ENCODE measurements around the gene CAPZA1. TPM values are rescaled to one million over a fixed set of nuclear protein-coding genes. Genes with fewer than 3 reads are reported as not detected.

CAPZA1 gene
- total RNA-seq, result 100 to 1,000 TPM; 119 to 210 (median 162) TPM

GRCh38 chr1:112619518-112620376, at the start of gene CAPZA1:
Gene CAPZA1, plus strand, starts transcription at chr1:112619832. Its CDS starts 13 bp downstream, at chr1:112619845.
- Histone ChIP-seq H3K27ac (peak within 1 kb of the TSS; percentile 95 to 98), H3K4me1 (replicated peaks in 1 of 2) (peaks cover 18 to 24% of the 10 kb centered on the region in 2 donors), H3K4me3 (peak within 1 kb of the TSS; percentile 84 to 97 (median 94))
- peak; percentile 84 to 96 (median 95) for ATAC-seq (replicated peaks in 6 of 8)
- 0 to 2% (median 0%) methylated on average over 2 to 44 of the region's 50 CpGs; no CpG with 5 or more reads in 2 of the 10 experiments for WGBS, 10 experiments
- in situ Hi-C loops (cut with MboI; ENCODE audit: low pct_unique_long_range_greater_than_20kb in 2 of 9, low sequenced_read_pairs in 9 of 9, unreplicated experiment in 9 of 9), result loop anchor here in 2 of 9 experiments (10.0 to 25.0 kb wide), 3 partner anchors 107 to 232 kb away; partner anchors contain the start of genes CTTNBP2NL (in 2 of the 2) and WNT2B (in 1 of the 2)

DNA sequence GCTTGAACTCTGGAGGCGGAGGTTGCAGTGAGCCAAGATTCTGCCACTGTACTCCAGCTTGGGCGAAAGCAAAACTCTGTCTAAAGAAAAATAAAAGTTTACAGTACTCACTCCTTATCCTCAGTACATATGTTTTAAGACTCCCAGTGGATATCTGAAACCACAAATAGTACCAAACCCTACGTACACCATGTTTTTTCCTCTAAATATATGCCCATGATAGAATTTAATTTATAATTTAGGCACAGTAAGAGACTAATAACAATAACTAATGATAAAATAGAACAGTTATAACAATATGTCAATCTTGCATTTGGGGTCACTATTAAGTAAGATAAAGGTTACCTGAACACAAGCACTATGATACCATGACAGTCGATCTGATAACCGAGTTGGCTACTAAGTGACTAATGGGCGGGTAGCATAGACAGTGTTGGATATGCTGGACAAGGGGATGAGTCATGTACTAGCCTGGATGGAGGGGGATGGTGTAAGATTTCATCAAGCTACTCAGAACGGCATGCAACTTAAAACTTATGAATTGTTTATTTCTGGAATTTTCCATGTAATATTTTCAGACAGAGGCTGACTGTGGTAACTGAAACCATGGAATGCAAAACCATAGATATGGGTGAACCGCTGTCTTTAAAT, 44.4 kb upstream of the CAPZA1 start:
- WGBS, 10 experiments, result 31 to 98% (median 92%) methylated on average over 3 to 8 of the region's 8 CpGs
- Histone ChIP-seq H3K27ac (no peak overlapping the region), H3K4me1 (replicated peaks in 1 of 2) (no peaks in the 10 kb centered on the region), H3K4me3 (no peak overlapping the region)
- in situ Hi-C loops (cut with MboI; ENCODE audit: low pct_unique_long_range_greater_than_20kb in 2 of 9, low sequenced_read_pairs in 9 of 9, unreplicated experiment in 9 of 9), result no loop called here
- peak in 6 of 8 experiments; percentile 23 to 100 (median 80) for ATAC-seq (replicated peaks in 6 of 8)

GRCh38 chr1:112576240-112576639, 43.4 kb upstream of the CAPZA1 start:
- 92 to 100% (median 95%) methylated on average over 2 to 3 of the region's 3 CpGs; no CpG with 5 or more reads in 3 of the 10 experiments for WGBS, 10 experiments
- H3K4me1 ChIP-seq (replicated peaks in 1 of 2), result no peaks in the 10 kb centered on the region
- no peak overlapping the region for H3K4me3 ChIP-seq
- no peak for ATAC-seq (replicated peaks in 6 of 8)
- in situ Hi-C loops (cut with MboI; ENCODE audit: low pct_unique_long_range_greater_than_20kb in 2 of 9, low sequenced_read_pairs in 9 of 9, unreplicated experiment in 9 of 9), result no loop called here
- H3K27ac ChIP-seq, result no peak overlapping the region

GRCh38 chr1:112579801-112580510, 39.7 kb upstream of the CAPZA1 start:
- Histone ChIP-seq H3K4me3 (no peak overlapping the region), H3K4me1 (replicated peaks in 1 of 2) (no peaks in the 10 kb centered on the region), H3K27ac (no peak overlapping the region)
- no peak for ATAC-seq (replicated peaks in 6 of 8)
- 20 to 100% (median 91%) methylated on average over 1 to 5 of the region's 5 CpGs; no CpG with 5 or more reads in 1 of the 10 experiments for WGBS, 10 experiments
- in situ Hi-C loops (cut with MboI; ENCODE audit: low pct_unique_long_range_greater_than_20kb in 2 of 9, low sequenced_read_pairs in 9 of 9, unreplicated experiment in 9 of 9), result no loop called here

- in situ Hi-C loops (cut with MboI; ENCODE audit: low pct_unique_long_range_greater_than_20kb in 2 of 9, low sequenced_read_pairs in 9 of 9, unreplicated experiment in 9 of 9), result no loop called here
- H3K4me3 ChIP-seq, result no peak overlapping the region
- H3K4me1 ChIP-seq (replicated peaks in 1 of 2), result no peaks in the 10 kb centered on the region
- no peak overlapping the region for H3K27ac ChIP-seq
- no peak for ATAC-seq (replicated peaks in 6 of 8)
These were observed 37.9 kb upstream of the CAPZA1 start for GRCh38 chr1:112581586-112582192.

DNA sequence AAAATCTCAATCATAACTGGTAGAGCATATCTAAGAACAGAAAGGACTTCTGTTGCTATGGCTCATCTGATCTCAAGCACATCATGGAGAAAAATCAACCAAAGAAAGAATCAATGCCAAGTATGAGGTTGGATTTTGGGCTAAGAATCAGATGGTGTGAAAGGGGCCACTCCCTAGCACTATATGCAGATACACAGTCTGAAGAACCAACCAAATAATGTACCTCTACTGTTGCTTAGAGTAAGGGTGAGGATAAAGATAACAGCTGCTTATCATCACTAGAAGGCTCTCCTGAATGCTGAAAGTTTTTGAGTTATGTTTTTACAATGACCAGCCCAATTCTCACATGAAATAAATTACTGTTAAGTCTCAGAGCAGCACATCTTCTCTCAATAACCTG, 36.3 kb upstream of the CAPZA1 start:
- H3K27ac ChIP-seq, result no peak overlapping the region
- peak in 2 of 8 experiments; percentile 78 to 83 for ATAC-seq (replicated peaks in 6 of 8)
- in situ Hi-C loops (cut with MboI; ENCODE audit: low pct_unique_long_range_greater_than_20kb in 2 of 9, low sequenced_read_pairs in 9 of 9, unreplicated experiment in 9 of 9), result no loop called here
- no peaks in the 10 kb centered on the region for H3K4me1 ChIP-seq (replicated peaks in 1 of 2)
- H3K4me3 ChIP-seq, result no peak overlapping the region

DNA sequence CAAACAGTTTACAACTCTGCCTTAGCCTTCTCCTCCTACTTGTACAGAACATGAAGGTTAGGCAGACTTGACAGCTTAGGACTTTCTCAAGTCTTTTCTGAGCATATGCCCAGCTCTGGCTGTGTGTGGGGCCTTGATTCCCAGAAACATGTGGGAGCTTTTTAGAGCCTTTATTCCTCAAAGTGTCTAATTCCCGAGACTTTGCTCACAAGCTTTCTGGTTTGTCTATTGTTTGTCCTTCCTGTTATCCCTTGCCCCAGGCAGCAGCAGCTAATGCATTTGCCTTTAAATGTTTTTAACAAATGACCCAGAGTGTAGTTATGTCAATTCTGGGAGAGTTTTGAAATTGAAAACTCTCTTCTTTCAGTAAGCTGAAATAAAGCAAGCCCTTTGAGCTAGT, 29.9 kb upstream of the CAPZA1 start:
- H3K4me3 ChIP-seq, result no peak overlapping the region
- ATAC-seq (replicated peaks in 6 of 8), result no peak
- in situ Hi-C loops (cut with MboI; ENCODE audit: low pct_unique_long_range_greater_than_20kb in 2 of 9, low sequenced_read_pairs in 9 of 9, unreplicated experiment in 9 of 9), result no loop called here
- no peaks in the 10 kb centered on the region for H3K4me1 ChIP-seq (replicated peaks in 1 of 2)
- no peak overlapping the region for H3K27ac ChIP-seq
- 80 to 100% (median 91%) methylated on average over 1 of the region's 1 CpG; no CpG with 5 or more reads in 3 of the 10 experiments for WGBS, 10 experiments

- H3K27ac ChIP-seq, result no peak overlapping the region
- no peak overlapping the region for H3K4me3 ChIP-seq
- in situ Hi-C loops (cut with MboI; ENCODE audit: low pct_unique_long_range_greater_than_20kb in 2 of 9, low sequenced_read_pairs in 9 of 9, unreplicated experiment in 9 of 9), result no loop called here
- WGBS, 10 experiments, result 23 to 100% (median 78%) methylated on average over 1 to 3 of the region's 3 CpGs
- peak in 3 of 8 experiments; percentile 20 to 73 (median 53) for ATAC-seq (replicated peaks in 6 of 8)
- no peaks in the 10 kb centered on the region for H3K4me1 ChIP-seq (replicated peaks in 1 of 2)
These were observed 25.3 kb upstream of the CAPZA1 start for GRCh38 chr1:112594208-112594876.

DNA sequence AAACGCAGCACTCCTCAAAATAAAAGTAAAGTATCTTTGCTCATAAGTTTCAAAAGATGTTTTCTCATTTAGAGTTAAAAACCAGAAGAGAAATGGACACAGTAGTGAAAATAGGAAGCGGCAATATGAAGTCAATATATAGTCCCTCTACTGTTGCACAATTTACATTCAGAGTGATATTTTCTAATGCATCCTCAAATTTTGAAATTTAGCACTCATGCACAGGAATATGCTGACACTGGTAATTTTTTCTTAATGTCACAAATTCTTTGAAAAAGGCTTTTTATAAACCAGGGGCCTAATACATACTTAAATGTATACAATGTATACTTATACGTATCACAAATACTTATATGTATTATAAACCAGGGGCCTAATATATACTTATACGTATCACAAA, 20.2 kb upstream of the CAPZA1 start:
- Histone ChIP-seq H3K4me3 (no peak overlapping the region), H3K4me1 (replicated peaks in 1 of 2) (no peaks in the 10 kb centered on the region), H3K27ac (no peak overlapping the region)
- in situ Hi-C loops (cut with MboI; ENCODE audit: low pct_unique_long_range_greater_than_20kb in 2 of 9, low sequenced_read_pairs in 9 of 9, unreplicated experiment in 9 of 9), result no loop called here
- WGBS, 10 experiments, result 83 to 100% (median 98%) methylated on average over 1 to 4 of the region's 4 CpGs
- ATAC-seq (replicated peaks in 6 of 8), result no peak

- H3K4me3 ChIP-seq, result no peak overlapping the region
- in situ Hi-C loops (cut with MboI; ENCODE audit: low pct_unique_long_range_greater_than_20kb in 2 of 9, low sequenced_read_pairs in 9 of 9, unreplicated experiment in 9 of 9), result loop anchor here in 2 of 9 experiments (25.0 kb wide), 2 partner anchors 91 to 216 kb away; partner anchors contain the start of genes CTTNBP2NL (in 1 of the 2) and WNT2B (in 1 of the 2)
- H3K4me1 ChIP-seq (replicated peaks in 1 of 2), result no peaks in the 10 kb centered on the region
- WGBS, 10 experiments, result 67 to 100% (median 96%) methylated on average over 1 to 2 of the region's 2 CpGs
- ATAC-seq (replicated peaks in 6 of 8), result no peak
- no peak overlapping the region for H3K27ac ChIP-seq
These were observed 16.6 kb upstream of the CAPZA1 start for GRCh38 chr1:112603012-112603411.

DNA sequence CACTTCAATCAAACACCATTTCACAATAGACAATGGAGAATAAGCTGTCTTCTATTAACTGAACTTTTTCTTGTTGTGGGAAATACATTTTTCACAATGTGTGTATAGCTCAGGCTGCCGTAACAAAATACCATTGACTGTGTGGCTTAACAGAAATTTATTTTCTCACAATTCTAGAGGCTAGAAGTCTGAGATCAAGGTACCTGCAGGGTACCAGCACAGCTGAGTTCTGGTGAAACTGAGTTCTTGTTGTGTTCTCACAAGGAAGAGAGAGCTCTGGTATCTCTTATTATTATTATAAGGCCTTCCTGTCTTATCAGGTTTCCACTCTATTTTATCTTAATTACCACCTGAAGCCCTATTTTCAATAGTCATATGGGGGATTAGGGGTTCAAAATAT, 16.1 kb upstream of the CAPZA1 start:
- WGBS, 10 experiments, result 88 to 100% (median 100%) methylated on average over 1 of the region's 1 CpG; no CpG with 5 or more reads in 4 of the 10 experiments
- ATAC-seq (replicated peaks in 6 of 8), result no peak
- in situ Hi-C loops (cut with MboI; ENCODE audit: low pct_unique_long_range_greater_than_20kb in 2 of 9, low sequenced_read_pairs in 9 of 9, unreplicated experiment in 9 of 9), result loop anchor here in 2 of 9 experiments (25.0 kb wide), 2 partner anchors 91 to 216 kb away; partner anchors contain the start of genes CTTNBP2NL (in 1 of the 2) and WNT2B (in 1 of the 2)

More for the DNA sequence above, 16.1 kb upstream of the CAPZA1 start:
- no peak overlapping the region for H3K27ac ChIP-seq
- H3K4me3 ChIP-seq, result no peak overlapping the region
- H3K4me1 ChIP-seq (replicated peaks in 1 of 2), result no peaks in the 10 kb centered on the region
